ENCODE data around the gene GCA. TPM values are rescaled to one million over a fixed set of nuclear protein-coding genes. Genes with fewer than 3 reads are reported as not detected.

GCA gene
- total RNA-seq, 1 experiment from 2014 or later: 7.0 TPM

- Histone ChIP-seq H3K27ac (ENCODE audit: low read depth, low read length, poor library complexity, severe bottlenecking) (no peak overlapping the region), H3K4me3 (ENCODE audit: low read depth, low read length, poor library complexity, severe bottlenecking) (no peak overlapping the region), H3K4me1 (ENCODE audit: insufficient read depth, low read length, poor library complexity, severe bottlenecking) (no peaks in the 10 kb centered on the region), H3K36me3 (ENCODE audit: insufficient read depth, low read length, poor library complexity, severe bottlenecking) (no peaks in the 10 kb centered on the region), H3K9me3 (ENCODE audit: low read depth, low read length, poor library complexity, severe bottlenecking) (no peaks in the 10 kb centered on the region), H3K27me3 (replicated peaks; ENCODE audit: insufficient read depth, low read depth, low read length, poor library complexity) (no peaks in the 10 kb centered on the region)
- BruUV-seq (replicated peaks): no TSS peak
- CTCF ChIA-PET: interaction anchor here (0.6 to 1.1 kb wide), 2 partner anchors 15 to 36 kb away, joined by 4 to 5 read pairs; no protein-coding TSS in a partner anchor
- intact Hi-C loops (cut with micrococcal nuclease; ENCODE audit: unreplicated experiment): no loop called here
- TF ChIP-seq EZH2 (IDR thresholded peaks at IDR 0.05; ENCODE audit: borderline replicate concordance, low read depth, low read length, poor library complexity, severe bottlenecking) (no peak), CTCF (conservative IDR thresholded peaks at IDR 0.05; ENCODE audit: low read depth, low read length) (peak; percentile 65)
- POLR2A ChIA-PET (ENCODE audit: low non-redundant PET): no interaction called here
- DNase-seq (ENCODE audit: low spot score): peak; percentile 51
Measured at GRCh38 chr2:162333968-162334367, 10.0 kb upstream of the GCA start.

GRCh38 chr2:162337868-162338267 lies 6.1 kb upstream of the GCA start:
- DNase-seq (ENCODE audit: low spot score): no peak
- no peak overlapping the region for H3K27ac ChIP-seq (ENCODE audit: low read depth, low read length, poor library complexity, severe bottlenecking)
- CTCF ChIA-PET: no interaction called here
- BruUV-seq (replicated peaks): no TSS peak
- no peak for TF ChIP-seq CTCF (conservative IDR thresholded peaks at IDR 0.05; ENCODE audit: low read depth, low read length)
- TF ChIP-seq EZH2 (IDR thresholded peaks at IDR 0.05; ENCODE audit: borderline replicate concordance, low read depth, low read length, poor library complexity, severe bottlenecking): no peak
- POLR2A ChIA-PET (ENCODE audit: low non-redundant PET): no interaction called here
- no peaks in the 10 kb centered on the region for H3K9me3 ChIP-seq (ENCODE audit: low read depth, low read length, poor library complexity, severe bottlenecking)
- intact Hi-C loops (cut with micrococcal nuclease; ENCODE audit: unreplicated experiment): no loop called here
- H3K36me3 ChIP-seq (ENCODE audit: insufficient read depth, low read length, poor library complexity, severe bottlenecking): no peaks in the 10 kb centered on the region
- no peak overlapping the region for H3K4me3 ChIP-seq (ENCODE audit: low read depth, low read length, poor library complexity, severe bottlenecking)
- H3K4me1 ChIP-seq (ENCODE audit: insufficient read depth, low read length, poor library complexity, severe bottlenecking): no peaks in the 10 kb centered on the region
- H3K27me3 ChIP-seq (replicated peaks; ENCODE audit: insufficient read depth, low read depth, low read length, poor library complexity): no peaks in the 10 kb centered on the region

- Histone ChIP-seq H3K4me1 (ENCODE audit: insufficient read depth, low read length, poor library complexity, severe bottlenecking) (peaks cover 7% of the 10 kb centered on the region), H3K27ac (ENCODE audit: low read depth, low read length, poor library complexity, severe bottlenecking) (no peak overlapping the region), H3K4me3 (ENCODE audit: low read depth, low read length, poor library complexity, severe bottlenecking) (no peak overlapping the region), H3K9me3 (ENCODE audit: low read depth, low read length, poor library complexity, severe bottlenecking) (no peaks in the 10 kb centered on the region), H3K36me3 (ENCODE audit: insufficient read depth, low read length, poor library complexity, severe bottlenecking) (no peaks in the 10 kb centered on the region), H3K27me3 (replicated peaks; ENCODE audit: insufficient read depth, low read depth, low read length, poor library complexity) (no peaks in the 10 kb centered on the region)
- no TSS peak for BruUV-seq (replicated peaks)
- DNase-seq (ENCODE audit: low spot score): no peak
- ChIA-PET POLR2A (ENCODE audit: low non-redundant PET) (no interaction called here), CTCF (no interaction called here)
- TF ChIP-seq EZH2 (IDR thresholded peaks at IDR 0.05; ENCODE audit: borderline replicate concordance, low read depth, low read length, poor library complexity, severe bottlenecking): no peak
- no peak for TF ChIP-seq CTCF (conservative IDR thresholded peaks at IDR 0.05; ENCODE audit: low read depth, low read length)
- intact Hi-C loops (cut with micrococcal nuclease; ENCODE audit: unreplicated experiment): no loop called here
Measured at GRCh38 chr2:162340822-162341221, 3.1 kb upstream of the GCA start.
